Neural progenitor cell (in vitro differentiated cells): Measurements from ENCODE around the gene ADD3. TPM values are rescaled to one million over a fixed set of nuclear protein-coding genes. Genes with fewer than 3 reads are reported as not detected.

ENCODE experiments used
- DNase-seq: peaks from one replicate; pipeline ENCODE4 v3.0.0-alpha.2; 2016; ENCODE audit warnings: low spot score
- H2AFZ ChIP-seq: fragments of 200-600 bp; sonication (generic); replicated peaks from 2 replicates; pipeline ENCODE4 v1.6.1; 2016; ENCODE audit warnings: antibody characterized with exemption
- H3F3A ChIP-seq: fragments of 200-600 bp; sonication (generic); 2 replicates; pipeline ENCODE4 v1.6.1; 2016; ENCODE audit warnings: antibody characterized with exemption, low read depth
- H3K27ac ChIP-seq: fragments of 200-600 bp; sonication (generic); 2 replicates; pipeline ENCODE4 v1.5.1; 2016; ENCODE audit warnings: mild to moderate bottlenecking
- H3K27me3 ChIP-seq: fragments of 200-600 bp; sonication (generic); 2 replicates; pipeline ENCODE4 v1.6.1; 2016; ENCODE audit warnings: mild to moderate bottlenecking, moderate library complexity
- H3K36me3 ChIP-seq: fragments of 200-600 bp; sonication (generic); 2 replicates; pipeline ENCODE4 v1.5.1; 2016
- H3K4me1 ChIP-seq: fragments of 200-600 bp; sonication (generic); 2 replicates; pipeline ENCODE4 v1.6.1; 2016; ENCODE audit warnings: mixed run types
- H3K4me2 ChIP-seq: fragments of 200-600 bp; sonication (generic); 2 replicates; pipeline ENCODE4 v1.6.1; 2016
- H3K4me3 ChIP-seq: fragments of 200-600 bp; sonication (generic); 2 replicates; pipeline ENCODE4 v1.5.1; 2016
- H3K79me2 ChIP-seq: fragments of 200-600 bp; sonication (generic); 2 replicates; pipeline ENCODE4 v1.6.1; 2016; ENCODE audit warnings: low read depth
- H3K9ac ChIP-seq: fragments of 200-600 bp; sonication (generic); 2 replicates; pipeline ENCODE4 v1.6.1; 2016
- H3K9me3 ChIP-seq: fragments of 200-600 bp; sonication (generic); 2 replicates; pipeline ENCODE4 v1.5.1; 2016; ENCODE audit warnings: low read depth
- H4K20me1 ChIP-seq: fragments of 200-600 bp; sonication (generic); 2 replicates; pipeline ENCODE4 v1.6.1; 2016; ENCODE audit warnings: low read depth
- H3K27ac Mint-ChIP-seq: 3 replicates; pipeline ENCODE4 v1.8.0; 2021; ENCODE audit warnings: mixed read lengths
- H3K27me3 Mint-ChIP-seq: 2 replicates; pipeline ENCODE4 v1.8.0; 2022; ENCODE audit warnings: low read depth, mild to moderate bottlenecking, inconsistent platforms, moderate library complexity, mixed read lengths; ENCODE audit not compliant: insufficient read depth
- H3K36me3 Mint-ChIP-seq: 3 replicates; pipeline ENCODE4 v1.8.0; 2021; ENCODE audit warnings: mixed read lengths
- H3K4me1 Mint-ChIP-seq: 3 replicates; pipeline ENCODE4 v1.8.0; 2021; ENCODE audit warnings: mixed read lengths
- H3K4me3 Mint-ChIP-seq: 3 replicates; pipeline ENCODE4 v1.8.0; 2021; ENCODE audit warnings: mild to moderate bottlenecking, moderate library complexity, mixed read lengths
- H3K9me3 Mint-ChIP-seq: 3 replicates; pipeline ENCODE4 v1.8.0; 2020; ENCODE audit warnings: mixed read lengths
- EZH2 ChIP-seq: fragments of 200-600 bp; sonication (generic); IDR thresholded peaks from 2 replicates; pipeline ENCODE4 v1.6.1; 2017; ENCODE audit warnings: antibody characterized with exemption, mild to moderate bottlenecking, moderate library complexity
- EZH2phosphoT487 ChIP-seq: fragments of 200-600 bp; sonication (generic); IDR thresholded peaks from 2 replicates; pipeline ENCODE4 v1.6.1; 2017; ENCODE audit warnings: antibody characterized with exemption
- total RNA-seq: library from RNA; depleted of rRNA; stranded (reverse); fragments of >200 nt; gene quantifications from 2 replicates; pipeline ENCODE4 v1.2.3, GENCODE V29; 2015; ENCODE audit warnings: low replicate concordance
- TF ChIP-seq, protein P1 (sequence below): fragments of 200-600 bp; sonication (generic); IDR thresholded peaks from 2 replicates; pipeline ENCODE4 v1.5.1; 2017; ENCODE audit warnings: antibody characterized with exemption, mild to moderate bottlenecking

ADD3 gene
- total RNA-seq, 1 donor from 2014 or later = 345 TPM

DNA sequence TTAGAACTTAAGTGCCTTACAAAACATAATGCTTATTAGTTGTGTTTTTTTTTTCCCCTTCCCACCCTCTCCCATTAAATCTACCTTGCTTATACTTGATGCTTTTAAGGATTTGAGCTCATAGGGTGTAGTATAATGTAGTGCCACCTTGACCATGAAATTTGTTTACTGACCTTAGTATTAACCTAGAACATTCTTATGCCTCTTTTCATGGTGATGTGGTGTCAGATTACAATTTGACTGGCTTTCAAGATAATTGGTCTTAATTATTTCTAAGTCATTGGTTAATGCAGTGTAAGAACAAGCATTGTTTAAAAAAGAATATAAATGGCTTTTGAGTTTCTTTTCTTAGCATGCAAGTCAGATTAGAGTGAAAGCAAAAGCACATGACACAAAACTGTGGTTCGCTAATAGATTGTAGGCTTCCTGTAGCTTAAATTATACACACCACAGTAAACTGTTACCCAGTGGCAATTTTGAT is 61.8 kb downstream of the ADD3 start:
- Histone ChIP-seq H3K36me3 (no peaks in the 10 kb centered on the region), H3K9ac (no peak overlapping the region), H4K20me1 (peaks cover 58% of the 10 kb centered on the region), H3K27ac (no peak overlapping the region), H3K4me2 (no peak overlapping the region), H3K79me2 (peaks cover 90% of the 10 kb centered on the region), H3K4me3 (no peak overlapping the region), H3F3A (no peaks in the 10 kb centered on the region), H3K4me1 (peaks cover 22% of the 10 kb centered on the region), H3K27me3 (no peaks in the 10 kb centered on the region), H2AFZ (no peak overlapping the region), H3K9me3 (no peaks in the 10 kb centered on the region)
- Mint-ChIP-seq H3K4me1 (peaks cover 24% of the 10 kb centered on the region), H3K9me3 (no peaks in the 10 kb centered on the region), H3K36me3 (peaks cover 2% of the 10 kb centered on the region), H3K4me3 (no peak overlapping the region), H3K27me3 (no peaks in the 10 kb centered on the region), H3K27ac (no peak overlapping the region)
- TF ChIP-seq, protein P1, sequence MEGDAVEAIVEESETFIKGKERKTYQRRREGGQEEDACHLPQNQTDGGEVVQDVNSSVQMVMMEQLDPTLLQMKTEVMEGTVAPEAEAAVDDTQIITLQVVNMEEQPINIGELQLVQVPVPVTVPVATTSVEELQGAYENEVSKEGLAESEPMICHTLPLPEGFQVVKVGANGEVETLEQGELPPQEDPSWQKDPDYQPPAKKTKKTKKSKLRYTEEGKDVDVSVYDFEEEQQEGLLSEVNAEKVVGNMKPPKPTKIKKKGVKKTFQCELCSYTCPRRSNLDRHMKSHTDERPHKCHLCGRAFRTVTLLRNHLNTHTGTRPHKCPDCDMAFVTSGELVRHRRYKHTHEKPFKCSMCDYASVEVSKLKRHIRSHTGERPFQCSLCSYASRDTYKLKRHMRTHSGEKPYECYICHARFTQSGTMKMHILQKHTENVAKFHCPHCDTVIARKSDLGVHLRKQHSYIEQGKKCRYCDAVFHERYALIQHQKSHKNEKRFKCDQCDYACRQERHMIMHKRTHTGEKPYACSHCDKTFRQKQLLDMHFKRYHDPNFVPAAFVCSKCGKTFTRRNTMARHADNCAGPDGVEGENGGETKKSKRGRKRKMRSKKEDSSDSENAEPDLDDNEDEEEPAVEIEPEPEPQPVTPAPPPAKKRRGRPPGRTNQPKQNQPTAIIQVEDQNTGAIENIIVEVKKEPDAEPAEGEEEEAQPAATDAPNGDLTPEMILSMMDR = no peak
- TF ChIP-seq EZH2phosphoT487 = no peak
- no peak for TF ChIP-seq EZH2
- no peak for DNase-seq

DNA sequence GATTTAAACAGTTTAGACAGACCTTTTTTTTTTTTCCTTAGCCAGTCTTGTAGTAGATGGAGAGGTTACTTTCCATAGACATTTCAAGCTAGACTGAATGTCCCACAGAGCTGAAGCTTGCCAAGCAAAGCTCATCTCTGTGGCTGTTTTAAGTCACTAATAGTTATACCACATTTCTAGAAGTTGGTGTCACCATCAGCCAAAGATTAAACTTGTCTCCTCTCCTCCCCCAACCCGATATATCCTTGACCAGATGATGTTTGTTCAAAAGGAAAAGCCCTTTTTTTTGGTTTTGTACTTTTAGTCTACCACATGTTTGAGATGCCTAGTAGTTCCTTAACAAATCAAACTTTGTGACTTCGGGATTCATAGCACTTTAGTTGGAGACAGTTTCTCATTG is 66.1 kb downstream of the ADD3 start:
- H3K4me3 Mint-ChIP-seq = no peak overlapping the region
- H3K79me2 ChIP-seq = peaks cover 90% of the 10 kb centered on the region
- no peak for DNase-seq
- H3K36me3 Mint-ChIP-seq = peaks cover 2% of the 10 kb centered on the region
- no peaks in the 10 kb centered on the region for H3K9me3 ChIP-seq
- H3K27ac Mint-ChIP-seq = no peak overlapping the region
- no peak overlapping the region for H2AFZ ChIP-seq
- peaks cover 53% of the 10 kb centered on the region for H3K4me1 Mint-ChIP-seq
- H3F3A ChIP-seq = no peaks in the 10 kb centered on the region
- H3K9me3 Mint-ChIP-seq = no peaks in the 10 kb centered on the region
- no peak for TF ChIP-seq EZH2phosphoT487
- TF ChIP-seq EZH2 = no peak
- TF ChIP-seq, protein P1 = no peak
- no peak overlapping the region for H3K4me3 ChIP-seq
- H3K36me3 ChIP-seq = no peaks in the 10 kb centered on the region
- H4K20me1 ChIP-seq = peaks cover 66% of the 10 kb centered on the region
- no peak overlapping the region for H3K27ac ChIP-seq
- peaks cover 35% of the 10 kb centered on the region for H3K4me1 ChIP-seq
- no peak overlapping the region for H3K4me2 ChIP-seq
- H3K27me3 ChIP-seq = no peaks in the 10 kb centered on the region
- H3K27me3 Mint-ChIP-seq = peaks cover 3% of the 10 kb centered on the region
- H3K9ac ChIP-seq = no peak overlapping the region

DNA sequence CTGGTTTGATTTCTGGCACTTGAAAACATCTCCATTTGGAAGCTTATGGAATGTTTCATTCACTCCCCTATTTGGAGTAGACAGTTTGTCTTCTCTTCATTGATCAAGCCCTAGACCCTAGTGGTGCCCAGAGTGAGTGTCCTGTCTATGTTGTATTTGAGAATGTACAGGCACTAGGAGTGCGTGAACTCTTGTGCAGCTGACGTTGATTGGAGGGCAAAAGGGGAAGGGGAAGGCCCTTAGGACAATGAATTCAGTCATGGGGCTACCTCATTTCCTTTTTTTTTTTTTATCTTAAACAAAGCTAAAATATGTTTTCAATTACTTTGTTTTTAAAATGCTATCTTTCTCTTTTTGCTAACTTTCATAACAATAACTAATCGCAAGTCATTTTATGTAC is 66.5 kb downstream of the ADD3 start:
- Histone ChIP-seq H3K4me1 (peaks cover 35% of the 10 kb centered on the region), H3K36me3 (no peaks in the 10 kb centered on the region), H3K79me2 (peaks cover 90% of the 10 kb centered on the region), H3K27ac (no peak overlapping the region), H3F3A (no peaks in the 10 kb centered on the region), H3K4me3 (no peak overlapping the region), H3K4me2 (no peak overlapping the region), H3K9me3 (no peaks in the 10 kb centered on the region), H2AFZ (no peak overlapping the region), H3K27me3 (no peaks in the 10 kb centered on the region), H3K9ac (no peak overlapping the region), H4K20me1 (peaks cover 63% of the 10 kb centered on the region)
- H3K4me1 Mint-ChIP-seq = peaks cover 50% of the 10 kb centered on the region
- no peak overlapping the region for H3K27ac Mint-ChIP-seq
- H3K4me3 Mint-ChIP-seq = no peak overlapping the region
- no peak for TF ChIP-seq EZH2
- TF ChIP-seq, protein P1 = no peak
- no peak for TF ChIP-seq EZH2phosphoT487
- H3K9me3 Mint-ChIP-seq = no peaks in the 10 kb centered on the region
- H3K36me3 Mint-ChIP-seq = peaks cover 2% of the 10 kb centered on the region
- no peak for DNase-seq
- H3K27me3 Mint-ChIP-seq = peaks cover 3% of the 10 kb centered on the region
